Activated naive CD8-positive, alpha-beta T cell treated with anti-CD3 and anti-CD28 coated beads, Interleukin-2, amount 10 ng/mL, durations not matched to agents 7 days and 5 days (primary cell): ENCODE results near the gene SLC9C2. TPM values are rescaled to one million over a fixed set of nuclear protein-coding genes. Genes with fewer than 3 reads are reported as not detected.
A peak's percentile ranks its signal among the peaks of the same experiment; 100 is the strongest.
"Not testable (repeated sequence)": the region's sequence is repeated elsewhere in the genome, so short reads cannot be mapped to it uniquely, and the experiment has no call there.

ENCODE experiments used
- ATAC-seq: fragments of 150-1000 bp; cut with Tn5 transposase; one replicate; pipeline ENCODE4 v1.10.0; 2021; ENCODE audit warnings: low read depth, moderate library complexity
- POLR2A ChIA-PET: fragments of 350-600 bp; sonication (Branson Sonifier 250); formaldehyde crosslinking; loops from one replicate; lab custom pipeline; 2021; ENCODE audit warnings: antibody characterized with exemption; lab: Charles Lee
- DNase-seq: peaks from one replicate; pipeline ENCODE4 v3.0.0; 2021
- H3K27ac Mint-ChIP-seq: one replicate; pipeline ENCODE4 v1.8.0; 2022; ENCODE audit warnings: mild to moderate bottlenecking, mixed read lengths
- H3K27me3 Mint-ChIP-seq: one replicate; pipeline ENCODE4 v1.8.0; 2022; ENCODE audit warnings: mild to moderate bottlenecking, moderate library complexity, mixed read lengths
- H3K36me3 Mint-ChIP-seq: one replicate; pipeline ENCODE4 v1.8.0; 2021; ENCODE audit warnings: mild to moderate bottlenecking, mixed read lengths
- H3K4me1 Mint-ChIP-seq: one replicate; pipeline ENCODE4 v1.8.0; 2021; ENCODE audit warnings: mixed read lengths
- H3K4me3 Mint-ChIP-seq: one replicate; pipeline ENCODE4 v1.8.0; 2022; ENCODE audit warnings: mild to moderate bottlenecking, moderate library complexity, mixed read lengths
- H3K9me3 Mint-ChIP-seq: one replicate; pipeline ENCODE4 v1.8.0; 2021; ENCODE audit warnings: mixed read lengths
- total RNA-seq, 2 experiments: library from RNA; stranded (reverse); gene quantifications; one replicate each; pipeline ENCODE4 v1.2.3, GENCODE V29; 2021

SLC9C2 gene
- total RNA-seq, 2 experiments from 2014 or later = not detected

- Mint-ChIP-seq H3K4me3 (no peak overlapping the region), H3K36me3 (peaks cover 77% of the 10 kb centered on the region), H3K27ac (no peak overlapping the region), H3K9me3 (peaks cover 36% of the 10 kb centered on the region), H3K4me1 (peaks cover 17% of the 10 kb centered on the region), H3K27me3 (no peaks in the 10 kb centered on the region)
- POLR2A ChIA-PET = no interaction called here
- ATAC-seq (no peak), DNase-seq (no peak)
Observed at GRCh38 chr1:173469656-173470055, 133.2 kb downstream of the SLC9C2 start.

- peaks cover 9% of the 10 kb centered on the region for H3K4me1 Mint-ChIP-seq
- no peaks in the 10 kb centered on the region for H3K27me3 Mint-ChIP-seq
- ATAC-seq (no peak), DNase-seq (no peak)
- H3K9me3 Mint-ChIP-seq = peaks cover 50% of the 10 kb centered on the region
- no peak overlapping the region for H3K4me3 Mint-ChIP-seq
- POLR2A ChIA-PET = no interaction called here
- H3K36me3 Mint-ChIP-seq = peaks cover 82% of the 10 kb centered on the region
- no peak overlapping the region for H3K27ac Mint-ChIP-seq
Observed at GRCh38 chr1:173467426-173467825, 135.4 kb downstream of the SLC9C2 start.

GRCh38 chr1:173464185-173464584 lies 138.7 kb downstream of the SLC9C2 start:
- peaks cover 39% of the 10 kb centered on the region for H3K9me3 Mint-ChIP-seq
- H3K36me3 Mint-ChIP-seq = peaks cover 73% of the 10 kb centered on the region
- ATAC-seq, H3K27me3 Mint-ChIP-seq, H3K27ac Mint-ChIP-seq, DNase-seq, POLR2A ChIA-PET, H3K4me3 Mint-ChIP-seq: not testable (repeated sequence)
- peaks cover 14% of the 10 kb centered on the region for H3K4me1 Mint-ChIP-seq

GRCh38 chr1:173462666-173463065 lies 140.2 kb downstream of the SLC9C2 start:
- H3K9me3 Mint-ChIP-seq = peaks cover 32% of the 10 kb centered on the region
- H3K4me1 Mint-ChIP-seq = peaks cover 14% of the 10 kb centered on the region
- H3K36me3 Mint-ChIP-seq = peaks cover 69% of the 10 kb centered on the region
- DNase-seq, POLR2A ChIA-PET, H3K27ac Mint-ChIP-seq, H3K27me3 Mint-ChIP-seq, H3K4me3 Mint-ChIP-seq, ATAC-seq: not testable (repeated sequence)

- Mint-ChIP-seq H3K4me3 (no peak overlapping the region), H3K4me1 (peaks cover 22% of the 10 kb centered on the region), H3K36me3 (peaks cover 70% of the 10 kb centered on the region), H3K27ac (no peak overlapping the region), H3K9me3 (peaks cover 24% of the 10 kb centered on the region), H3K27me3 (no peaks in the 10 kb centered on the region)
- no peak for DNase-seq
- ATAC-seq = no peak
- POLR2A ChIA-PET = no interaction called here
Observed at GRCh38 chr1:173459885-173460284, 143.0 kb downstream of the SLC9C2 start.

GRCh38 chr1:173454966-173455524 lies 147.8 kb downstream of the SLC9C2 start:
- Mint-ChIP-seq H3K9me3 (peaks cover 3% of the 10 kb centered on the region), H3K27ac (peak overlapping the region; percentile 3), H3K36me3 (peaks cover 41% of the 10 kb centered on the region), H3K4me3 (peak overlapping the region; percentile 45), H3K4me1 (peaks cover 25% of the 10 kb centered on the region), H3K27me3 (no peaks in the 10 kb centered on the region)
- ATAC-seq = peak; percentile 86
- DNase-seq = no peak
- POLR2A ChIA-PET = interaction anchor here (0.8 kb wide), 1 partner anchor 21 kb away, joined by 5 read pairs; no protein-coding TSS in a partner anchor

- H3K27me3 Mint-ChIP-seq = no peaks in the 10 kb centered on the region
- H3K27ac Mint-ChIP-seq = no peak overlapping the region
- peaks cover 3% of the 10 kb centered on the region for H3K9me3 Mint-ChIP-seq
- H3K36me3 Mint-ChIP-seq = peaks cover 44% of the 10 kb centered on the region
- H3K4me3 Mint-ChIP-seq = no peak overlapping the region
- peaks cover 19% of the 10 kb centered on the region for H3K4me1 Mint-ChIP-seq
- DNase-seq = no peak
- POLR2A ChIA-PET = interaction anchor here (0.6 to 0.7 kb wide), 2 partner anchors 24 to 57 kb away, joined by 3 read pairs; partner anchors contain the start of gene PRDX6
- ATAC-seq = no peak
Observed at GRCh38 chr1:173453982-173454381, 148.9 kb downstream of the SLC9C2 start.

GRCh38 chr1:173451981-173452380 lies 150.9 kb downstream of the SLC9C2 start:
- H3K27ac Mint-ChIP-seq = no peak overlapping the region
- ATAC-seq (no peak), DNase-seq (no peak)
- peaks cover 15% of the 10 kb centered on the region for H3K9me3 Mint-ChIP-seq
- H3K27me3 Mint-ChIP-seq = no peaks in the 10 kb centered on the region
- H3K4me3 Mint-ChIP-seq = no peak overlapping the region
- peaks cover 54% of the 10 kb centered on the region for H3K36me3 Mint-ChIP-seq
- peaks cover 19% of the 10 kb centered on the region for H3K4me1 Mint-ChIP-seq
- POLR2A ChIA-PET = interaction anchor here (0.6 kb wide), 1 partner anchor 21 kb away, joined by 3 read pairs; no protein-coding TSS in a partner anchor

Other genes starting within 250 kb of the SLC9C2 start
- gene PRDX6, start 125.7 kb downstream of the SLC9C2 start, total RNA-seq = 100 to 1,000 TPM; 136 to 137 TPM
- gene TEX50, start 32.3 kb upstream of the SLC9C2 start, total RNA-seq = not detected
- gene ANKRD45, start 66.8 kb upstream of the SLC9C2 start, total RNA-seq = under 1 TPM in 1 of 2 experiments, not detected in 1; 0.28 TPM
- 10 to 100 TPM; 27.7 to 28.0 TPM for gene KLHL20, start 111.9 kb upstream of the SLC9C2 start, total RNA-seq
- gene DARS2, start 221.6 kb upstream of the SLC9C2 start, total RNA-seq = 10 to 100 TPM; 21.6 to 22.5 TPM
- gene CENPL, start 221.8 kb upstream of the SLC9C2 start, total RNA-seq = 10 to 100 TPM; 33.9 to 34.0 TPM